KOPT-K1 (cell line): Measurements from ENCODE around the gene TERC.
A peak's percentile ranks its signal among the peaks of the same experiment; 100 is the strongest.

Experiments used
- H3K27ac ChIP-seq: fragments of 200-600 bp; sonication (generic); 2 replicates; pipeline ENCODE4 v1.5.1; 2016; ENCODE audit warnings: antibody characterized with exemption, mild to moderate bottlenecking, low read depth, low read length; ENCODE audit not compliant: poor library complexity, severe bottlenecking
- H3K36me3 ChIP-seq: fragments of 200-600 bp; sonication (generic); 2 replicates; pipeline ENCODE4 v1.5.1; 2017; ENCODE audit warnings: antibody characterized with exemption, mild to moderate bottlenecking, low read length, moderate library complexity; ENCODE audit not compliant: insufficient read depth
- H3K9me3 ChIP-seq: fragments of 200-600 bp; sonication (generic); 2 replicates; pipeline ENCODE4 v1.5.1; 2017; ENCODE audit warnings: antibody characterized with exemption, low read length, mild to moderate bottlenecking; ENCODE audit not compliant: insufficient read depth, poor library complexity, severe bottlenecking

The TERC gene

GRCh38 chr3:169780742-169781141 lies 15.9 kb upstream of the TERC start:
- peaks cover 100% of the 10 kb centered on the region for H3K36me3 ChIP-seq
- H3K9me3 ChIP-seq = no peaks in the 10 kb centered on the region
- no peak overlapping the region for H3K27ac ChIP-seq

GRCh38 chr3:169777822-169778221 lies 13.0 kb upstream of the TERC start:
- Histone ChIP-seq H3K27ac (no peak overlapping the region), H3K9me3 (no peaks in the 10 kb centered on the region), H3K36me3 (peaks cover 87% of the 10 kb centered on the region)

- no peaks in the 10 kb centered on the region for H3K9me3 ChIP-seq
- peaks cover 50% of the 10 kb centered on the region for H3K36me3 ChIP-seq
- H3K27ac ChIP-seq = peak overlapping the region; percentile 90
Observed at GRCh38 chr3:169774186-169774585, 9.3 kb upstream of the TERC start.

GRCh38 chr3:169772897-169773816 lies 8.3 kb upstream of the TERC start, which contains the start of gene MYNN:
MYNN (plus strand) TSS chr3:169773396; CDS start chr3:169774296, 900 bp downstream.
- H3K36me3 ChIP-seq = peaks cover 40% of the 10 kb centered on the region
- H3K27ac ChIP-seq = peak within 1 kb of the TSS; percentile 90
- H3K9me3 ChIP-seq = no peaks in the 10 kb centered on the region

- H3K36me3 ChIP-seq = peaks cover 33% of the 10 kb centered on the region
- no peaks in the 10 kb centered on the region for H3K9me3 ChIP-seq
- H3K27ac ChIP-seq = peak overlapping the region; percentile 90
Observed at GRCh38 chr3:169772305-169772896, 7.5 kb upstream of the TERC start.

GRCh38 chr3:169771497-169772304 lies 6.8 kb upstream of the TERC start:
- Histone ChIP-seq H3K27ac (peak overlapping the region; percentile 90), H3K9me3 (no peaks in the 10 kb centered on the region)

GRCh38 chr3:169769287-169770181 lies 4.7 kb upstream of the TERC start, which contains the start of gene ACTRT3:
ACTRT3 (minus strand) TSS chr3:169769561; CDS start chr3:169769520, 41 bp downstream.
- Histone ChIP-seq H3K9me3 (no peaks in the 10 kb centered on the region), H3K27ac (peak within 1 kb of the TSS; percentile 24), H3K36me3 (peaks cover 4% of the 10 kb centered on the region)

More at GRCh38 chr3:169771497-169772304, 6.8 kb upstream of the TERC start:
- peaks cover 26% of the 10 kb centered on the region for H3K36me3 ChIP-seq

- Histone ChIP-seq H3K27ac (peak overlapping the region; percentile 85), H3K36me3 (no peaks in the 10 kb centered on the region), H3K9me3 (no peaks in the 10 kb centered on the region)
Observed at GRCh38 chr3:169764312-169764881, 463 bp downstream of the TERC start.

GRCh38 chr3:169760479-169760878 lies 4.4 kb downstream of the TERC start:
- no peak overlapping the region for H3K27ac ChIP-seq
- H3K9me3 ChIP-seq = no peaks in the 10 kb centered on the region
- H3K36me3 ChIP-seq = no peaks in the 10 kb centered on the region

GRCh38 chr3:169759256-169759655 lies 5.6 kb downstream of the TERC start:
- Histone ChIP-seq H3K9me3 (no peaks in the 10 kb centered on the region), H3K27ac (peak overlapping the region; percentile 38), H3K36me3 (no peaks in the 10 kb centered on the region)

GRCh38 chr3:169758359-169758994 lies 6.4 kb downstream of the TERC start:
- H3K9me3 ChIP-seq = no peaks in the 10 kb centered on the region
- no peaks in the 10 kb centered on the region for H3K36me3 ChIP-seq

GRCh38 chr3:169755488-169755887 lies 9.4 kb downstream of the TERC start:
- Histone ChIP-seq H3K27ac (no peak overlapping the region), H3K36me3 (no peaks in the 10 kb centered on the region), H3K9me3 (no peaks in the 10 kb centered on the region)

More at GRCh38 chr3:169758359-169758994, 6.4 kb downstream of the TERC start:
- peak overlapping the region; percentile 38 for H3K27ac ChIP-seq

- no peaks in the 10 kb centered on the region for H3K36me3 ChIP-seq
- no peak overlapping the region for H3K27ac ChIP-seq
- H3K9me3 ChIP-seq = no peaks in the 10 kb centered on the region
Observed at GRCh38 chr3:169754711-169755110, 10.1 kb downstream of the TERC start.
